NCI-H2107 treated with DMSO at 0.1 percent for 48 hours (cell line): ENCODE measurements around the gene RPS6KA1.
"Not testable (repeated sequence)": the region's sequence is repeated elsewhere in the genome, so short reads cannot be mapped to it uniquely, and the experiment has no call there.

Experiments
- DNase-seq: peaks from one replicate; lab custom pipeline; 2025; ENCODE audit not compliant: unreplicated experiment; lab: John Stamatoyannopoulos, UW

RPS6KA1 gene

DNA sequence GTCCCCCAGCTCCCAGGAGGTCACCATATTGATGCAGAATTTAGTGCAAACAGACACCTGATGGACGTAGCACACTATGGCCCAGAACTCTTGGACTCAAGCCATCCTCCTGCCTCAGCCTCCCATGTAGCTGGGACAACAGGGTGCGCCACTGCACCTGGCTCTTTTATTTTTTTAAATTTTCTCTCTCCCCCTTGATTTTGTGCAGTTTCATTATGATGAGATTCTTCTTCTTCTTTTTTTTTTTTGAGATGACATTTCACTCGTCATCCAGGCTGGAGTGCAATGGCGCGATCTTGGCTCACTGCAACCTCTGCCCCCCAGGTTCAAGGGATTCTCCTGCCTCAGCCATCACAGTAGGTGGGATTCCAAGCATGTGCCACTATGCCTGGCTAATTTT lies 63.8 kb downstream of the RPS6KA1 start:
- no peak for DNase-seq

DNA sequence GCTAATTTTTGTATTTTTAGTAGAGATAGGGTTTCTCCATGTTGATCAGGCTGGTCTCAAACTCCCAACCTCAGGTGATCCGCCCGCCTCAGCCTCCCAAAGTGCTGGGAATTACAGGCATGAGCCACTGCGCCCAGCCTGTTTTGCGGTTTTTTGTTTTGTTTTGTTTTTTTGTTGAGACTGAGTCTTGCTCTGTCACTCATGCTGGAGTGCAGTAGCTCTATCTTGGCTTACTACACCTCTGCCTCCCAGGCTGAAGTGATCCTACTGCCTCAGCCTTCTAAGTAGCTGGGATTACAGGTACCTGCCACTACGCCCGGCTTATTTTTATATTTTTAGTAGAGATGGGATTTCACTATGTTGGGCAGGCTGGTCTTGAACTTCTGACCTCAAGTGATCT lies 65.0 kb downstream of the RPS6KA1 start:
- DNase-seq, result not testable (repeated sequence)

DNA sequence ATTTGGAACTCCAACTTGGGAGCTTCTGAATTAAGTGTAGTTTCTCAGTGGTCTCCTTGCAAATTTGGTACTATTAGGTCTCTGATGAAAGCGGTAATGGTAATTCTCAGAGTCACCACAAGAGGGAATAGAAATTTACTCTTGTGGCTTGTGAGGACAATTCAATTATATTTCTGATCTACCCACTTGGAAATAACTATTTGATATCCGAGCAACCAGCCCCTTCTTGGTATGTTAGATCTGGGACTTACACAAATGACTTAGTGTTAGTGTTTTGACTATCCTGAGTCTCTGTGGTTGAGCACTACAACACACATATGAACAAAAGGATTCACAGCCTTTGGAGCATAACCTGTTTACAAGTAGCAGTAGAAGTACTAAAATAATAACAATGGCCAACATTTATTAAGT lies 68.1 kb downstream of the RPS6KA1 start:
- DNase-seq, result peak; percentile 39

DNA sequence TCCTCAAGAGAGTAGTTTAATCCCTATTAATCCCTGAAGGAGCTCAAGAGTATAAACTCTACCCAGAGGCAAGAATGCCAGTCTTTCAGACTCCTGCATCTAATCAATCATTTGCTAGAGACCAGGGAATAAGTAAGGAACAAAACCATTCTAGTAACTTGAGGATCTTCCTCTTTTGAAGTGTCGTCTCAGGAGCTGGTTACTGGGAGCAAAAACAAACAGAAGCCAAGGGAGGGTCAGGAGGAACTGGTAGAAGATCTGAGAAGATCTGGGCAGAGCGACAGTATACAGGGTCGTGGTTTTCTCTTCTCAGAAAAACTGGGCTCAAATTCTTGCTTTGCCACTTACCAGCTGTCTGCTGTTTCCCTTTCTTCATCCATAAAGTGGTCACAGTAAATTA lies 69.3 kb downstream of the RPS6KA1 start:
- DNase-seq, result no peak

DNA sequence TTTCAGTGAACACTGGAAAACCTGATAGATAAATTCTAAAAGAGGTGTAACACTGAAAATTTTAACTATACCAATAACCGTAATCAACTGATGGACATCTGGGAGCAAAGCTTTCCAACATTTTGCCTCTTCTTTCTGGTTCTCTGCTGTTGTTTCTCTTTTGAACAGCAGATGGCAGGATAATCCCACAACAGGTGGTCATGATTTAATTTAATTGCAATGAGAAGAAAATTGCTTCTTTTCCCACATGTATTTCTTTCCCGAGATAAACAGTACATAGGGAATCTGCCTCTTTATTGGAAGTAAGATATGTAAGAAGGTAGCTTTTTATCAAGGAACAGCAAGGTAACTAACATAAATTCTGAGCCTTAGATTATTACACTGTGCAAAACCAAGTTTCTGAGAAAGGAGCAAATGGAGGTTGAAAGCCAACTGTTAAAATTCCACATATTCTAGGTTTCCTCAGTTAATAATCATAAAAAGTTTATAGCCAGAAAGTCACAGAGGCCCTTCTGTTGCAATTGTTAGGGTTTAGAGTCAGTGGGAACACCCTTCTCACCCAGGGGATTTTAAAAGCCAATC lies 72.9 kb downstream of the RPS6KA1 start:
- peak; percentile 80 for DNase-seq

DNA sequence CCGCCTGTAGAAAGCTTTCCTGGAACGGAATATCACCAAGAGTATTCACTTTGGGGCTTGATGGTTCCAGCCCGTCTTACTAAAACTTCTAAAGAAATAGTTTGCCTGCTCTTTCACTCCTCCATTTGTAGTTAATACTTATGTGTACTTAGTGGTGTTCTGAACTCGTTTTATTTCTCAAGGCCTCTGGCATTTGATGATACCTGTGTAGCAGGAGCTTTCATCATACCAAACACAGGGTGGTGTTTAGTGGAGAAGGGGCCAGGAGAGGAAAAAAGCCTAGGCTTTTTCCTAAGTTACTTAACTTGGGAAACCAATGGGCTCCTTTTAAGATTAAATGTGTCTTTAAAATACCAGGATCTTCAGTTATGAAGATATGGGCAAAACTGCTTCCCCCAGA lies 74.3 kb downstream of the RPS6KA1 start:
- DNase-seq, result no peak

DNA sequence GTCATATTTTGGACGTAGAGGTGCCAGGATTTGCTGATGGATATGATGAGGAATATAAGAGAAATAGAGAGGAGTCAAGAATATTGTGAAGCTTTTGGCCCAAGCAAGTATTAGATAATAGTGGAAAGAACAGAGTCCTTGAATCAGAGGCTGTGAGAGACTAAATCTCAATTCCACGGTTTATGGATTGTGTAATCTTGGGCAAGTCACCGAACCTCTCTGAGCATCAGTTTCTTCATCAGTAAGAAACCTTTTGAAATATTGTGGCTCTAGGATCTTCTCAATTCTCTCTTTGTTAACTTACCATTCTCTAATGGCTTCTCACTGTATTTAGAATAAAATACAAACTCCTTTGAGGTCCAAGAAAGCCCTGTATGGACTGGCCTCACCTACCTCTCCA lies 77.6 kb downstream of the RPS6KA1 start:
- DNase-seq, result no peak

DNA sequence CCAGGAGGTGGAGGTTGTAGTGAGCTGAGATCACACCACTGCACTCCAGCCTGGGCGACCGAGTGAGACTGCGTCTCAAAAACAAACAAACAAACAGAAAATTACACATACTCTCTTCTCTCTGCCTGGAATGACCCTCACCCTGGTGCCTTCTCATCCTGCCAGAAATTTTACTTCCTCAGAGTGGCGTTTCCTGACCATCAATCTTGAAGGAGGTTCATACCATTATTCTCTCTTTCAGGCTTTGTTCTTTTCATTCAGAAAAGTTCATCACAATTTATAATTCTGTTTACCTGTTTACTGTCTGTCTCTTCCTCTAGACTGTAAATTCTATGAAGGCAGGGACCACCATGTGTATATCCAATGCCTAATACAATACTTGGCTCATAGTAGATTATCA lies 79.3 kb downstream of the RPS6KA1 start:
- DNase-seq, result no peak

DNA sequence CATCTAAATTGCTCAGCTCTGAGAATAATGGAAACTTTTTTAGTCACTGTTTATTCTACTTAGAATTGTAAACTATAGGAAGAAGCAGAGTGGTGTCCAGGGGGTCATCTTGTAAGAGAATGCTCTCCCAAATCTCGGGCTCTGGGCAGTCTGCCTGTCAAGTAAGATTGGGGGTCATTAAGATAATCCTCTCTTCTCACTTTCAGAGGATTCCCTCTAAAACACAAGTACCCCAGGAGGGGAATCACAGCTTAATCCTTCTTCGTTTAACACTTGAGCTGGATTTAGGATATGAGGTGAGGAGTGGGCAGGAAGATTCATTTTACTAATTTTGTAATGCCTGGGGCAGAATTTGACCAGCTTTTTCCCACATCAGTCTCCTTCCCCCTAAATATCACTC lies 81.2 kb downstream of the RPS6KA1 start:
- no peak for DNase-seq

DNA sequence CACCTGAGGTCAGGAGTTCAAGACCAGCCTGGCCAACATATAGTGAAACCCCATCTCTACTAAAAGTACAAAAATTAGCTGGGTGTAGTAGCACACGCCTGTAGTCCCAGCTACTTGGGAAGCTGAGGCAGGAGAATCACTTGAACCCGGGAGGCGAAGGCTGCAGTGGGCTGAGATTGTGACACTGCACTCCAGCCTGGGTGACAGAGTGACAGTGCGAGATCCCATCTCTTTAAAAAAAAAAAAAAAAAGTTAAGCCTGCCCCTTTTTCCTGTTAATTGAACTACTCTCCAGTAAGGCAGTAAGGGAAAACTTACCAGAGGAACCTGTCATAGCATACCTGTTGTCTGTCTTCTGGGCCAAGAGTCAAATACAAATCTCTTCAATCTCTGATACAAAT lies 83.1 kb downstream of the RPS6KA1 start:
- DNase-seq, result not testable (repeated sequence)

DNA sequence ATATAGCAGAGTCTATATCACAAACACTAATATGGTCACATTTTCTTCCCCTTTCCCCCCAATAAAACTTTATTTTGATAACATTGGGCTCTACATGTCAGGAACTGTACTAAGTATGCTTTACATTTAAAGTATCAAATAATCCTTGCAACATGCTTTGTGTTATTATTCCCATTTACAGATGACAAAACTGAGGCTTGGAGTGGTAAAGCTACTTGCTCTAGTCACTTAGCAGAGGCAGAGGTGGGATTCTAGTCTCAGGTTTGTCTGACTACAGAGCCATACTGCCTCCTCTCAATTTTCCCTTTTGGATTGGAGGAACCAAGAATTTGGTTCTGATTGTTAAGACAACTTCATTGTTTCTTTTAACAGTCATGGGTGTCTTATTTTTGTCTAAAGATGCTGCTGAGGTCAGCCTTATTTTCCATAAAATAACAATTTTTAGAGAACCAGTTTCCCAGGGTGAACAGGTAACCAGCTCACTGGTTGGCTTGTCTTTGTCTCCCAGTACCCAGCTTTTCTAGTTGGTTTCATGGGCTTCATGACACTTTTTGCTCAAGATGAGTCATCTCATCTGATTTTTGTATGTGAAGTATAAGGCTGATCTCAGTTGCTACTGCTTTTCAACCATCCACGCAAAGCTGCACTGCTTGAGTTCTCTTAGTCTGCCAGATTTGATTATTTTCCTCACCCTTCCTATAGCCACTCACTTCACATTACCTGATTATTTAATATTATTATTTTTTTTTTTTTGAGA lies 85.3 kb downstream of the RPS6KA1 start:
- no peak for DNase-seq

DNA sequence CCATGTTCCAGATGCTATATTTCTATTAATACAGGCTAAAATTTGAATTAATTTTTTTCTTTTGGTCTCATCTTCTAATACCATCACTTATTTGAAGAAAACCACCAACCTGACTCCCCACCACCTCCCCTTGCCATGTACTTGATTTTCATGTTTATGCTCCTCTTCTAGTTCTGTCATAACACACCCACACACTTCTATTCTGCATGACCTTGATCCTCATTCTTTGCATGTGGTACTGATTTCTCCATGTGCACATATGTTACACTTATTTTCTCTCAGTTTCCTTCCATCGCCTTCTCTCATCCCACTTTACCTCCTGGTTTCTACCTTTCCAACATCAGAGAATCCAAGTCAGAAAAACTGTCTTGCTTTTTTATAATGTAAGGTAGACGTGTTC lies 87.3 kb downstream of the RPS6KA1 start:
- DNase-seq, result no peak

DNA sequence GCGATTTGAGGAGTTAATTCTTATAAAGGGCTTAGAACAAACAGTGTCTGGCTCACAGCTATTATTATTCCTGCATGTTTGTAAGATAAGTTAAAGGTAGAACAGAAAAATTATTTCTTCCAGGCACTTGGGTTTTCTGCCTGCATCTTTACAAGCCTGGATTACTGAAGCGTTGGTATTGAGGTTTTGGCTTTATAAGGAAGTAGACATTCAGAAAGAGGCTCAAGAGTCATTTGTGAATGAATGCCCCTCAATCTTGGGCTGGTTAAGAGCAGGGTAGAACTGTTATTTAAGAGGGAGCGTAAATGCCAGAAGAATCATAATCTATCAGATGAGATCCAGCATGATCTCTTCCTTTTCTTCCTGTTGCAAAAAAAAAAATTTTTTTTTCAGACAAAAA lies 89.0 kb downstream of the RPS6KA1 start:
- no peak for DNase-seq
